Measurements from ENCODE around the gene AK8.

AK8 gene

DNA sequence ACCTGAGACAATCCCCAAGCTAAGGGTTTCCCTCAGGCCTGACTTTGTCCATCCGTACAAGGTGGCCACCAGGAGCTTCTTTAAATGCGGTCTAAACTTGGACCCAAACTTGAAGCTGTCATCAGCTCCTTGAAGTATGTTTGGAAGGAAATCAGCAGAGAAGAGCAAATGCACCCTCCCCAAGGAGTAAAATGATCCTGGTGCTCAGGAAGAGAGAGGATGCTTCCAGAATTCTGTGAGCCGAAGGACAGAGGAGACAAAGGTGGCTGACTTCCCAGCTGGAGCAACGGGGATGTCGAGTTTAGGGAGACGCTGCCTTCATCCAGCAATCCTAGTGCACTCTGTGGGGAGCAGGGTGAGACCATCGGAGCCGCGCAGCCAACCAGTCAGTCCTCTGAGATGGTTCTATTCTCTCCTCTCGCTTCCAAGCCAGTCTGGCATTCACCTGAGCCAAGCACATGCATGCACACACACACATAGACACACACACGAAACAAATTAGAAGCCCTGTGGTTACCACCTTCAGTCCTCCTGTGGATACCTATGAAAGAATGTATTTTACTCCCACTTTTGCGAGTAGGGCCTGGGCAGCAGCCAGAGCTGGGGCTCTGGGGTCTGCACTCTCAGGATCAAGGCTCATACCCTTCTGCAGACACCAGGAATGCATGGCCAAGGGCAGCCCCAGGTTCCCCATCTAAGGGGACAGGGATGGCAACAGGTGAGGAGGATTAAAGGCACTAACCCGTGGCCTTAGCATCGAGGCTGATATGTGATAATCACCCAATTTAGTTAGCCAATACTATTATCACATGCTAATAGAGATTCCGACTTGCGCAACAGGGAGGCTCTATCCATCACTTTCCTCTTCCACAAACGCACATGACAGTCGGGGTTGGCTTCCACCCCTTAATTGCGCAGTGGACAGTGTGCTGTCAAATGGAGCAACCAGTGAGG, 132.1 kb downstream of the AK8 start:
- in situ Hi-C loops (cut with HindIII; ENCODE audit: low sequenced_read_pairs), result no loop called here
- TF ChIP-seq, protein P1, sequence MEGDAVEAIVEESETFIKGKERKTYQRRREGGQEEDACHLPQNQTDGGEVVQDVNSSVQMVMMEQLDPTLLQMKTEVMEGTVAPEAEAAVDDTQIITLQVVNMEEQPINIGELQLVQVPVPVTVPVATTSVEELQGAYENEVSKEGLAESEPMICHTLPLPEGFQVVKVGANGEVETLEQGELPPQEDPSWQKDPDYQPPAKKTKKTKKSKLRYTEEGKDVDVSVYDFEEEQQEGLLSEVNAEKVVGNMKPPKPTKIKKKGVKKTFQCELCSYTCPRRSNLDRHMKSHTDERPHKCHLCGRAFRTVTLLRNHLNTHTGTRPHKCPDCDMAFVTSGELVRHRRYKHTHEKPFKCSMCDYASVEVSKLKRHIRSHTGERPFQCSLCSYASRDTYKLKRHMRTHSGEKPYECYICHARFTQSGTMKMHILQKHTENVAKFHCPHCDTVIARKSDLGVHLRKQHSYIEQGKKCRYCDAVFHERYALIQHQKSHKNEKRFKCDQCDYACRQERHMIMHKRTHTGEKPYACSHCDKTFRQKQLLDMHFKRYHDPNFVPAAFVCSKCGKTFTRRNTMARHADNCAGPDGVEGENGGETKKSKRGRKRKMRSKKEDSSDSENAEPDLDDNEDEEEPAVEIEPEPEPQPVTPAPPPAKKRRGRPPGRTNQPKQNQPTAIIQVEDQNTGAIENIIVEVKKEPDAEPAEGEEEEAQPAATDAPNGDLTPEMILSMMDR (IDR thresholded peaks at IDR 0.05; ENCODE audit: low read depth, low read length), result no peak
- DNase-seq (ENCODE audit: low read depth, low spot score), result no peak
- H3K4me3 ChIP-seq (ENCODE audit: low read depth, low read length), result no peak overlapping the region

DNA sequence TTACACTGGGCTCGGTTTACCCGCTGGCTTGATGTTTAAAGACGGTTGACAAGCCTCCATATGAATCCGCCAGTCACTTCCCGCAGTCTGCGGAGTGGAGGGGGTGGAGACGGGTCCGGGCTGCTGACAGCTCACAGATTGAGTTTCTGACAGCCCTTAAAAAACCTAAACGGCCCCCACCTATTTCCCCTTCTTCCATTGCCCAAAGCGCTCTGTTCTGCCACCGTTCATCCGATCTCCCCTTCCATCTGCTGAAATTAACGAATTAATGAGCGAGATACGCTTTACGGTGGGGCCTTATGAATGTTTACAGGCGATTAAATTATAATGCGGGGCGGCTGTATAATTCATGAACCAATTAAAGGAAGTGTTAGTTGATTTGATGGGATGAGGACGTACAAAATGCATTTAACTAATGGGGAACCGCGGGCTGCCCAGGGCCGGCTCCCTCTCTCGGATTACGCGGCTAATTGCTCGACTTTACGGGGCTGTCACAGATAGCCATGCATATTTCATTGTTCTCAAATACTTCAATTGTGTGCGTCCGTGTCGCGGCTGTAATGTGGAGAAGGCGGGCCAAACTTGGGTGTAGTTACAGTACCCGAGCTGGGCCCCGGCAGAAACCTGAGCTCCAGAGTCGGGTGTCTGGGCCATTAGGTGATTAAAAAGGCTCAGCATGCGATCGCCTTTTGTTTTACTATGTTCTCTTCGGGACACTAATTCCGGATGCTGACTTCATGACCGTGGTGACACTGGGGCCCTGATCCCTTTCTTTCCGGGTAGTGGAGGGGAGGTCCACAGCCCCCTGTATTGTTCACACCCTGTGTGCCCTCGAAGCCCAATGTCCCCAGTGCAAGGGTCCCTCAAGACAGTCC, 133.0 kb downstream of the AK8 start:
- no peak overlapping the region for H3K4me3 ChIP-seq (ENCODE audit: low read depth, low read length)
- in situ Hi-C loops (cut with HindIII; ENCODE audit: low sequenced_read_pairs), result no loop called here
- DNase-seq (ENCODE audit: low read depth, low spot score), result no peak
- TF ChIP-seq, protein P1 (IDR thresholded peaks at IDR 0.05; ENCODE audit: low read depth, low read length), result no peak

- TF ChIP-seq, protein P1 (IDR thresholded peaks at IDR 0.05; ENCODE audit: low read depth, low read length), result no peak
- DNase-seq (ENCODE audit: low read depth, low spot score), result no peak
- H3K4me3 ChIP-seq (ENCODE audit: low read depth, low read length), result no peak overlapping the region
- in situ Hi-C loops (cut with HindIII; ENCODE audit: low sequenced_read_pairs), result no loop called here
These were observed 134.1 kb downstream of the AK8 start for GRCh38 chr9:132743931-132744479.

- in situ Hi-C loops (cut with HindIII; ENCODE audit: low sequenced_read_pairs), result no loop called here
- TF ChIP-seq, protein P1 (IDR thresholded peaks at IDR 0.05; ENCODE audit: low read depth, low read length), result no peak
- H3K4me3 ChIP-seq (ENCODE audit: low read depth, low read length), result no peak overlapping the region
- DNase-seq (ENCODE audit: low read depth, low spot score), result no peak
These were observed 135.2 kb downstream of the AK8 start for GRCh38 chr9:132742821-132743311.

DNA sequence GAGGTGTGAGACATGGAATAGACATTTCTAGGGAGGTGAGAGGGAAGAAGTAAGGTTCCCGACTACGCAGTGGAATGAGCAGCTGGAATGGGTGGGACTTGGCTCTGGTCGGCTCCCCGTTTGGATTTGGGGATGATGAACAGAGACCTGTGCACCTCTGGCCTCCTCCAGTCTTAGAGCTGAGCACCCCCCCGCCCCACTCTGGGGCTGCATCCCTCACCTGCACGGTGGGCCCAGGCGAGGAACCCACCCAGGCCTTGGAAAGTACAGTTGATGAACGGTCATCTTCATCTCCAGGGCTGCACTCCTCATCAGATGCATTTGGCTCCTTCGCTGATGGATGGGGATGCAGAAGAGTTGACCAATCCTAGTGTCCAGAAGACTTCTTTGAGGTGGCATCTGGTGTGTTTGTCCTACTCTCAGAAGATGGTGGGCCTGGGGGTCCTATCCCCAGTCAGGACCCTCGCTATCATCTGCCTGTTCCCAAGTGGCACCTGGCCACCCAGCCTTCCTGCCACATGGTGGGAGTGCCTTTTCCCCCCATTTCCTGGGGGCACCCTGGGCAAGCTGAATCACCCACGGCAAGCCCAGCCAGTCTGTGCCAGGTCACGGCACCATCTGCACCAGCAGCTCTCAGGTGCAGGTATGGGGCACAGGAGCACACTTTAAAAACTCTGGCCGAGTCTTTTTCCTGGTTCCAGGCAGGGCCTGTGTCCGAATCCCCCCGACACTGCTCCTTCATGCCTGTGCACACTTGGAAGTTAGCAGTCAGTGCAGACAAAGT, 137.4 kb downstream of the AK8 start:
- TF ChIP-seq, protein P1 (IDR thresholded peaks at IDR 0.05; ENCODE audit: low read depth, low read length), result no peak
- no peak overlapping the region for H3K4me3 ChIP-seq (ENCODE audit: low read depth, low read length)
- DNase-seq (ENCODE audit: low read depth, low spot score), result no peak
- in situ Hi-C loops (cut with HindIII; ENCODE audit: low sequenced_read_pairs), result no loop called here

Measured in astrocyte of the spinal cord (primary cell).